BJ (cell line): ENCODE measurements around the gene HOOK2. TPM values are rescaled to one million over a fixed set of nuclear protein-coding genes. Genes with fewer than 3 reads are reported as not detected.

ENCODE experiments used
- CTCF ChIA-PET: fragments of 350-600 bp; formaldehyde crosslinking; extraction: SDS; loops from one replicate; lab custom pipeline; 2021; ENCODE audit warnings: antibody characterized with exemption, inconsistent platforms; lab: Yijun Ruan, JAX
- POLR2A ChIA-PET: fragments of 300-600 bp; sonication (Branson Sonifier 250); formaldehyde crosslinking; extraction: SDS; loops from one replicate; lab custom pipeline; 2021; ENCODE audit warnings: antibody characterized with exemption; lab: Charles Lee
- DNase-seq: peaks from one replicate; pipeline ENCODE4 v3.0.0-alpha.2; 2011; ENCODE audit warnings: low read depth
- H3K27me3 ChIP-seq: 2 replicates; pipeline ENCODE4 v1.6.0; 2011; ENCODE audit warnings: low read length; ENCODE audit not compliant: control insufficient read depth, insufficient read depth
- H3K36me3 ChIP-seq: 2 replicates; pipeline ENCODE4 v1.5.1; 2011; ENCODE audit warnings: low read length; ENCODE audit not compliant: control insufficient read depth, insufficient read depth
- H3K4me3 ChIP-seq: 2 replicates; pipeline ENCODE4 v1.5.1; 2011; ENCODE audit warnings: low read depth, mild to moderate bottlenecking, control low read depth, low read length
- CTCF ChIP-seq: IDR thresholded peaks from 2 replicates; pipeline ENCODE4 v1.5.1; 2011; ENCODE audit warnings: low read depth, mild to moderate bottlenecking, control low read depth, inconsistent platforms, low read length, moderate library complexity; ENCODE audit not compliant: insufficient read depth
- polyA plus RNA-seq: library from polyadenylated mRNA; depleted of rRNA; stranded (reverse); fragments of >200 nt; gene quantifications from 2 replicates; pipeline ENCODE4 v1.2.3, GENCODE V29; 2011

The HOOK2 gene
- polyA plus RNA-seq, 1 experiment: 10.4 TPM

- peak overlapping the region; percentile 94 for H3K4me3 ChIP-seq
- H3K36me3 ChIP-seq: peaks cover 5% of the 10 kb centered on the region
- no peaks in the 10 kb centered on the region for H3K27me3 ChIP-seq
- POLR2A ChIA-PET: interaction anchor here (0.7 to 3.6 kb wide), 4 partner anchors 10 to 55 kb away, joined by 3 to 16 read pairs (median 10); no protein-coding TSS in a partner anchor
- TF ChIP-seq CTCF: no peak
- no peak for DNase-seq
- CTCF ChIA-PET: interaction anchor here (0.6 to 17.9 kb wide), 7 partner anchors 10 to 173 kb away, joined by 3 to 874 read pairs (median 4); partner anchors contain the start of gene HOOK2
These were observed 17.5 kb upstream of the HOOK2 start for GRCh38 chr19:12792853-12793289.

- no peaks in the 10 kb centered on the region for H3K27me3 ChIP-seq
- H3K36me3 ChIP-seq: peaks cover 5% of the 10 kb centered on the region
- no peak for DNase-seq
- H3K4me3 ChIP-seq: peak overlapping the region; percentile 94
- no peak for TF ChIP-seq CTCF
- CTCF ChIA-PET: interaction anchor here (0.7 to 17.9 kb wide), 4 partner anchors 10 to 174 kb away, joined by 4 to 874 read pairs (median 4); partner anchors contain the start of gene HOOK2
- POLR2A ChIA-PET: interaction anchor here (0.6 to 3.6 kb wide), 6 partner anchors 10 to 354 kb away, joined by 3 to 16 read pairs (median 6); no protein-coding TSS in a partner anchor
These were observed 16.9 kb upstream of the HOOK2 start for GRCh38 chr19:12792051-12792852.

- Histone ChIP-seq H3K27me3 (no peaks in the 10 kb centered on the region), H3K4me3 (peak within 1 kb of the TSS; percentile 94), H3K36me3 (peaks cover 3% of the 10 kb centered on the region)
- POLR2A ChIA-PET: interaction anchor here (0.6 to 3.6 kb wide), 5 partner anchors 9 to 354 kb away, joined by 3 to 16 read pairs (median 5); no protein-coding TSS in a partner anchor
- CTCF ChIA-PET: interaction anchor here (0.6 to 17.9 kb wide), 3 partner anchors 9 to 56 kb away, joined by 3 to 874 read pairs (median 4); partner anchors contain the start of gene HOOK2
- TF ChIP-seq CTCF: no peak
- peak; percentile 83 for DNase-seq
These were observed 16.1 kb upstream of the HOOK2 start, which contains the start of gene JUNB for GRCh38 chr19:12791345-12792050. Gene JUNB, plus strand, starts transcription at chr19:12791486. Its CDS starts 286 bp downstream, at chr19:12791772.

GRCh38 chr19:12790628-12791344 is 15.4 kb upstream of the HOOK2 start:
- H3K27me3 ChIP-seq: no peaks in the 10 kb centered on the region
- TF ChIP-seq CTCF: no peak
- ChIA-PET POLR2A (interaction anchor here (1.2 to 3.6 kb wide), 3 partner anchors 8 to 25 kb away, joined by 5 to 16 read pairs (median 8); no protein-coding TSS in a partner anchor), CTCF (interaction anchor here (0.6 to 17.9 kb wide), 2 partner anchors 24 to 57 kb away, joined by 3 to 874 read pairs; partner anchors contain the start of gene HOOK2)
- H3K36me3 ChIP-seq: peaks cover 3% of the 10 kb centered on the region
- H3K4me3 ChIP-seq: peak overlapping the region; percentile 94
- DNase-seq: no peak
